Epithelial cell of prostate (primary cell): ENCODE measurements around the gene ACBD7.

Experiments
- DNase-seq: peaks from one replicate; pipeline ENCODE4 v3.0.0-alpha.2; 2011; ENCODE audit warnings: low read depth, low spot score
- H3K27ac ChIP-seq: fragments of 450-650 bp; 2 replicates; pipeline ENCODE4 v1.5.1; 2017; ENCODE audit warnings: mild to moderate bottlenecking

Gene ACBD7

GRCh38 chr10:15088428-15089261 lies at the start of gene ACBD7:
Gene ACBD7, minus strand, starts transcription at chr10:15088776. Its CDS starts 48 bp downstream, at chr10:15088728.
- H3K27ac ChIP-seq = no peak within 1 kb of the TSS
- DNase-seq = no peak

GRCh38 chr10:15137636-15138035 lies 49.1 kb upstream of the ACBD7 start:
- H3K27ac ChIP-seq = no peak overlapping the region

GRCh38 chr10:15137036-15137359 lies 48.4 kb upstream of the ACBD7 start:
- DNase-seq = no peak
- no peak overlapping the region for H3K27ac ChIP-seq

More at GRCh38 chr10:15137636-15138035, 49.1 kb upstream of the ACBD7 start:
- no peak for DNase-seq

GRCh38 chr10:15136129-15137035 lies 47.8 kb upstream of the ACBD7 start:
- no peak for DNase-seq
- H3K27ac ChIP-seq = no peak overlapping the region

- no peak for DNase-seq
- H3K27ac ChIP-seq = no peak overlapping the region
Measured at GRCh38 chr10:15131330-15131729, 42.8 kb upstream of the ACBD7 start.

- no peak overlapping the region for H3K27ac ChIP-seq
- no peak for DNase-seq
Measured at GRCh38 chr10:15124908-15125307, 36.3 kb upstream of the ACBD7 start.

GRCh38 chr10:15124190-15124589 lies 35.6 kb upstream of the ACBD7 start:
- DNase-seq = no peak
- H3K27ac ChIP-seq = peak overlapping the region; percentile 76

- peak overlapping the region; percentile 76 for H3K27ac ChIP-seq
- DNase-seq = peak; percentile 98
Measured at GRCh38 chr10:15123749-15124184, 35.2 kb upstream of the ACBD7 start.

GRCh38 chr10:15122477-15123030 lies 34.0 kb upstream of the ACBD7 start:
- DNase-seq = no peak

GRCh38 chr10:15121707-15122106 lies 33.1 kb upstream of the ACBD7 start:
- no peak for DNase-seq
- no peak overlapping the region for H3K27ac ChIP-seq

More at GRCh38 chr10:15122477-15123030, 34.0 kb upstream of the ACBD7 start:
- peak overlapping the region; percentile 76 for H3K27ac ChIP-seq

- peak overlapping the region; percentile 44 for H3K27ac ChIP-seq
- DNase-seq = peak; percentile 41
Measured at GRCh38 chr10:15120523-15120922, 31.9 kb upstream of the ACBD7 start.

GRCh38 chr10:15118615-15119014 lies 30.0 kb upstream of the ACBD7 start:
- no peak overlapping the region for H3K27ac ChIP-seq
- no peak for DNase-seq

GRCh38 chr10:15116225-15116624 lies 27.6 kb upstream of the ACBD7 start:
- H3K27ac ChIP-seq = no peak overlapping the region
- DNase-seq = no peak

GRCh38 chr10:15113766-15114165 lies 25.2 kb upstream of the ACBD7 start:
- H3K27ac ChIP-seq = no peak overlapping the region
- no peak for DNase-seq

- DNase-seq = no peak
- H3K27ac ChIP-seq = no peak overlapping the region
Measured at GRCh38 chr10:15112657-15113056, 24.1 kb upstream of the ACBD7 start.

GRCh38 chr10:15106352-15107013 lies 17.9 kb upstream of the ACBD7 start:
- peak overlapping the region; percentile 29 for H3K27ac ChIP-seq
- DNase-seq = no peak

- DNase-seq = no peak
- no peak overlapping the region for H3K27ac ChIP-seq
Measured at GRCh38 chr10:15103513-15103912, 14.9 kb upstream of the ACBD7 start.

- H3K27ac ChIP-seq = no peak overlapping the region
- DNase-seq = no peak
Measured at GRCh38 chr10:15099886-15100285, 11.3 kb upstream of the ACBD7 start.

- DNase-seq = peak; percentile 60
- peak within 1 kb of the TSS; percentile 98 for H3K27ac ChIP-seq
Measured at GRCh38 chr10:15097011-15097812, 8.6 kb upstream of the ACBD7 start, which contains the start of gene RPP38. Gene RPP38, plus strand, starts transcription at chr10:15097355. Its CDS starts 5,960 bp downstream, at chr10:15103315.
